Spleen (tissue), 11 donors: ENCODE results near the gene PI4K2A. TPM values are rescaled to one million over a fixed set of nuclear protein-coding genes. Genes with fewer than 3 reads are reported as not detected.
A peak's percentile ranks its signal among the peaks of the same experiment; 100 is the strongest.
"Not testable (repeated sequence)": the region's sequence is repeated elsewhere in the genome, so short reads cannot be mapped to it uniquely, and the experiment has no call there.

Experiments
- DNase-seq: peaks from one replicate; pipeline ENCODE4 v3.0.0-alpha.2; 2020
- H3K27ac ChIP-seq, 8 donors: fragments of 200-600 bp; sonication (generic) in 7 of 8; 1 replicate in 4 of 8; 2 replicates in 4 of 8; pipeline versions ENCODE4 v1.5.0 to v1.8.0; 2016 to 2021; ENCODE audit warnings: inconsistent platforms in 4 of 8, mild to moderate bottlenecking in 4 of 8, moderate library complexity in 1 of 8
- H3K27me3 ChIP-seq, 7 donors: fragments of 200-600 bp; sonication (generic) in 6 of 7; replicated peaks in 1 of 7; 1 replicate in 4 of 7; 2 replicates in 3 of 7; pipeline versions ENCODE4 v1.5.0 to v1.8.0; 2016 to 2021; ENCODE audit warnings: inconsistent platforms in 3 of 7, mild to moderate bottlenecking in 1 of 7
- H3K36me3 ChIP-seq, 6 donors: fragments of 200-600 bp; sonication (generic) in 5 of 6; 1 replicate in 4 of 6; 2 replicates in 2 of 6; pipeline versions ENCODE4 v1.5.0 to v1.8.0; 2016 to 2021; ENCODE audit warnings: inconsistent platforms in 2 of 6
- H3K4me1 ChIP-seq, 6 donors: fragments of 200-600 bp; sonication (generic) in 5 of 6; 1 replicate in 3 of 6; 2 replicates in 3 of 6; pipeline versions ENCODE4 v1.5.0 to v1.8.0; 2016 to 2021; ENCODE audit warnings: inconsistent platforms in 3 of 6
- H3K4me3 ChIP-seq, 8 donors: fragments of 200-600 bp; sonication (generic) in 7 of 8; 1 replicate in 4 of 8; 2 replicates in 4 of 8; pipeline versions ENCODE4 v1.5.0 to v1.8.0; 2016 to 2021; ENCODE audit warnings: inconsistent platforms in 4 of 8, mild to moderate bottlenecking in 4 of 8, moderate library complexity in 2 of 8
- H3K9me3 ChIP-seq, 8 donors: fragments of 200-600 bp; sonication (generic) in 7 of 8; 1 replicate in 4 of 8; 2 replicates in 4 of 8; pipeline versions ENCODE4 v1.5.0 to v1.8.0; 2016 to 2021; ENCODE audit warnings: inconsistent platforms in 4 of 8
- POLR2A ChIP-seq, 3 donors: fragments of 450-650 bp; IDR thresholded peaks; one replicate each; pipeline ENCODE4 v1.5.1; 2017; ENCODE audit warnings: antibody characterized with exemption in 3 of 3, mild to moderate bottlenecking in 1 of 3
- POLR2AphosphoS5 ChIP-seq, 3 donors: sonication (generic); formaldehyde crosslinking; IDR thresholded peaks; one replicate each; pipeline ENCODE4 v1.5.1; 2017; ENCODE audit warnings: antibody characterized with exemption in 3 of 3
- WGBS, 5 donors: extraction: QIAGEN DNeasy Blood & Tissue Kit in 3 of 5; methylation state at CpG; one replicate each; pipeline versions ENCODE4 v1.1.5 to v1.1.7; 2013 to 2018; 5-methylcytosine and 5-hydroxymethylcytosine counted together
- intact Hi-C: fragments of 100-400 bp; cut with DNase I; formaldehyde crosslinking; loops from one replicate; pipeline ENCODE4 v1.15.0; 2023; ENCODE audit warnings: low total_unique reads
- polyA plus RNA-seq, 3 donors: library from polyadenylated mRNA; stranded (reverse); fragments of 200-250 nt; gene quantifications; one replicate each; pipeline ENCODE4 v1.2.1, GENCODE V29; 2013
- total RNA-seq, 7 donors: library from RNA; depleted of rRNA in 3 of 7; stranded (reverse); fragments of >200 nt in 3 of 7; fragmentation: NEBNext Ultra II Directional in 4 of 7; extraction: Animal tissue kit (Norgen Biotek cat#: 25700) in 4 of 7; gene quantifications; one replicate each; pipeline versions ENCODE4 v1.1.0 to v1.2.1, GENCODE V29; 2016 to 2021
- TF ChIP-seq, protein P1 (sequence below), 11 experiments: fragments of 200-600 bp in 7 of 11; fragments of 450-650 bp in 4 of 11; sonication (generic) in 4 of 11; IDR thresholded peaks in 8 of 11; conservative IDR thresholded peaks in 3 of 11; 1 replicate in 7 of 11; 2 replicates in 4 of 11; pipeline versions ENCODE4 v1.4.0 to v1.8.0; 2016 to 2021; ENCODE audit warnings: antibody characterized with exemption in 11 of 11, inconsistent platforms in 4 of 11, mild to moderate bottlenecking in 1 of 11
- donor health status: healthy with polysubstance abuse.
- donor health status: DM: no; HTN: no; CAD: no; lungs with moderate emphysema.
- donor health status: DM: no; HTN: no; CAD: no.
- donor health status: Bipolar disorder and iron deficiency.
- donor health status: healthy.
- donor health status: DM: no; HTN: no; CAD: no.
- donor health status: DM: yes; HTN: yes; CAD: no.

The PI4K2A gene
- total and polyA plus RNA-seq, 10 donors: 7.1 to 28.7 (median 22.5) TPM

- Histone ChIP-seq H3K27ac (peak overlapping the region in 3 of 8 donors; percentile 89 to 92 (median 90)), H3K9me3 (peaks cover 0 to 4% (median 0%) of the 10 kb centered on the region in 8 donors), H3K36me3 (no peaks in the 10 kb centered on the region), H3K4me3 (no peak overlapping the region), H3K4me1 (peaks cover 11 to 42% (median 33%) of the 10 kb centered on the region in 6 donors), H3K27me3 (no peaks in the 10 kb centered on the region)
- intact Hi-C loops: no loop called here
- 82 to 96% (median 91%) methylated on average over 3 of the region's 3 CpGs for WGBS, 5 donors
- TF ChIP-seq, protein P1, sequence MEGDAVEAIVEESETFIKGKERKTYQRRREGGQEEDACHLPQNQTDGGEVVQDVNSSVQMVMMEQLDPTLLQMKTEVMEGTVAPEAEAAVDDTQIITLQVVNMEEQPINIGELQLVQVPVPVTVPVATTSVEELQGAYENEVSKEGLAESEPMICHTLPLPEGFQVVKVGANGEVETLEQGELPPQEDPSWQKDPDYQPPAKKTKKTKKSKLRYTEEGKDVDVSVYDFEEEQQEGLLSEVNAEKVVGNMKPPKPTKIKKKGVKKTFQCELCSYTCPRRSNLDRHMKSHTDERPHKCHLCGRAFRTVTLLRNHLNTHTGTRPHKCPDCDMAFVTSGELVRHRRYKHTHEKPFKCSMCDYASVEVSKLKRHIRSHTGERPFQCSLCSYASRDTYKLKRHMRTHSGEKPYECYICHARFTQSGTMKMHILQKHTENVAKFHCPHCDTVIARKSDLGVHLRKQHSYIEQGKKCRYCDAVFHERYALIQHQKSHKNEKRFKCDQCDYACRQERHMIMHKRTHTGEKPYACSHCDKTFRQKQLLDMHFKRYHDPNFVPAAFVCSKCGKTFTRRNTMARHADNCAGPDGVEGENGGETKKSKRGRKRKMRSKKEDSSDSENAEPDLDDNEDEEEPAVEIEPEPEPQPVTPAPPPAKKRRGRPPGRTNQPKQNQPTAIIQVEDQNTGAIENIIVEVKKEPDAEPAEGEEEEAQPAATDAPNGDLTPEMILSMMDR (IDR thresholded peaks at IDR 0.05 in 8 of 11, conservative IDR thresholded peaks at IDR 0.05 in 3 of 11): no peak
- no peak for TF ChIP-seq POLR2A (IDR thresholded peaks at IDR 0.05)
- no peak for TF ChIP-seq POLR2AphosphoS5 (IDR thresholded peaks at IDR 0.05)
- peak; percentile 15 for DNase-seq
Measured at GRCh38 chr10:97690133-97690532, 49.7 kb downstream of the PI4K2A start.

- H3K4me1 ChIP-seq, H3K36me3 ChIP-seq, DNase-seq, H3K27me3 ChIP-seq, H3K9me3 ChIP-seq, H3K27ac ChIP-seq, intact Hi-C loops, H3K4me3 ChIP-seq: not testable (repeated sequence)
- 84 to 91% (median 88%) methylated on average over 11 of the region's 11 CpGs for WGBS, 5 donors
Measured at GRCh38 chr10:97698072-97698655, 57.7 kb downstream of the PI4K2A start.

- TF ChIP-seq POLR2A (IDR thresholded peaks at IDR 0.05): no peak
- TF ChIP-seq POLR2AphosphoS5 (IDR thresholded peaks at IDR 0.05): no peak
- TF ChIP-seq, protein P1 (IDR thresholded peaks at IDR 0.05 in 8 of 11, conservative IDR thresholded peaks at IDR 0.05 in 3 of 11): peak; percentile 43 to 79 (median 73)
- no peak for DNase-seq
- intact Hi-C loops: loop anchor here (5.0 kb wide), 1 partner anchor 36 kb away; the partner anchor contains the start of gene ZFYVE27
- Histone ChIP-seq H3K4me1 (peaks cover 0 to 9% (median 4%) of the 10 kb centered on the region in 6 donors), H3K27me3 (no peaks in the 10 kb centered on the region), H3K36me3 (no peaks in the 10 kb centered on the region), H3K27ac (no peak overlapping the region), H3K9me3 (no peaks in the 10 kb centered on the region), H3K4me3 (no peak overlapping the region)
- 47 to 58% (median 53%) methylated on average over 10 to 12 of the region's 12 CpGs for WGBS, 5 donors
Measured at GRCh38 chr10:97701438-97702069, 61.1 kb downstream of the PI4K2A start.

DNA sequence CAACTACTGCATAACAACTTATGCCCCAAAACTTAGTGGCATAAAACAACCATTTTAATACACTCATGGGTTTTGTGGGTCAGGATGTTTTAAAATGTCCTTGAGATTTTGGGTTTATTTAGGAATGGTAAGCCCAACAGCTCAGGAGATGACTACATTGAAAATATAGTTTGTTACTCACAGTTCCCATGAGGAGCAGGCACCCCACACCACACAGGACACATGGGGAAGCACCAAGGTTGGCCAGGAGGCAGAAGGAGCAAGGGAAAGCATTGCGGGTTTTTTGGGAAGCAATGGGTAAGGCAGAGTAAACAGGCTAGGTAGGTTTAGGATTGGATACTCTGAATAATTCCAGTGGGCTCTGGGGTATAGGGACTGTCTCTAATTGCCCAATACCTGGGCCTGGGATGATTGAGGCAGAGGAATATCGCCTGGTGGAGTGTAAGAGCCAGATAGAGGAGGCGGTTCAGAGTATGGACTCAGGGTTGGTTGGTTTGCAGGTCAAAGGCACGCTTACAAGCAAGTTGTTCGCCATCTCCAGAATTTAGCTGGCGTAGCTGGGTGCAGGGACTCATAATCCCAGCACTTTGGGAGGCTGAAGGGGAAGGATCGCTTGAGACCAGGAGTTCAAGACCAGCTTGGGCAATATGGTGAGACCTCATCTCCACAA lies 63.1 kb downstream of the PI4K2A start:
- Histone ChIP-seq H3K4me3 (no peak overlapping the region), H3K27ac (no peak overlapping the region), H3K36me3 (no peaks in the 10 kb centered on the region), H3K27me3 (peaks cover 0 to 10% (median 0%) of the 10 kb centered on the region in 7 donors), H3K4me1 (peaks cover 0 to 9% (median 4%) of the 10 kb centered on the region in 6 donors), H3K9me3 (no peaks in the 10 kb centered on the region)
- WGBS, 5 donors: 81 to 97% (median 91%) methylated on average over 7 of the region's 7 CpGs
- intact Hi-C loops: loop anchor here (5.0 kb wide), 1 partner anchor 34 kb away; the partner anchor contains the start of gene ZFYVE27
- no peak for TF ChIP-seq POLR2AphosphoS5 (IDR thresholded peaks at IDR 0.05)
- TF ChIP-seq POLR2A (IDR thresholded peaks at IDR 0.05): no peak
- TF ChIP-seq, protein P1 (IDR thresholded peaks at IDR 0.05 in 8 of 11, conservative IDR thresholded peaks at IDR 0.05 in 3 of 11): no peak
- DNase-seq: peak; percentile 6
